HG03103 (cell line): Measurements from ENCODE around the gene SYNGR4.
A peak's percentile ranks its signal among the peaks of the same experiment; 100 is the strongest.
"Not testable (repeated sequence)": the region's sequence is repeated elsewhere in the genome, so short reads cannot be mapped to it uniquely, and the experiment has no call there.

Experiments
- ATAC-seq: cut with Tn5 transposase; IDR thresholded peaks from one replicate; pipeline ENCODE4 v1.9.1; 2021; ENCODE audit warnings: low read depth; ENCODE audit not compliant: unreplicated experiment

Gene SYNGR4

DNA sequence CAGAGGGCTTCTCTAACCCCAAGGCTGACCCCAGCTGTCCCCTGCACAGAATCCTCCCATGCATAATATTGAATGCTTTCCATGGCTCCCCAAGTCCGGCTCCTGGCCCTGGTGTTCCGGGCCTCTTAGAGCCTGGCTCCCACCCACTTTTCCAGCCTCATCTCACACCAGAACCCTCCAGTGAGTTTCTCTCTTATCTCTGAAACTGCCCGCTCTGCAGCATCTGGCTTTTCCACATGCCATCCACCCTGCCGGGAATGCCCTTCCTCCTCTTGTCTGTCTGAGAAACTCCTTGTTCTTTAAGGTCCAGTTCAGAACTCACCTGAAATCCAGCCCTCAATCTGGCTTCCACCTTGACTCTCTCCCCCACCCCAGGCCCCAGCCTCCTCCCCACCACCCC lies 6.8 kb downstream of the SYNGR4 start:
- no peak for ATAC-seq

DNA sequence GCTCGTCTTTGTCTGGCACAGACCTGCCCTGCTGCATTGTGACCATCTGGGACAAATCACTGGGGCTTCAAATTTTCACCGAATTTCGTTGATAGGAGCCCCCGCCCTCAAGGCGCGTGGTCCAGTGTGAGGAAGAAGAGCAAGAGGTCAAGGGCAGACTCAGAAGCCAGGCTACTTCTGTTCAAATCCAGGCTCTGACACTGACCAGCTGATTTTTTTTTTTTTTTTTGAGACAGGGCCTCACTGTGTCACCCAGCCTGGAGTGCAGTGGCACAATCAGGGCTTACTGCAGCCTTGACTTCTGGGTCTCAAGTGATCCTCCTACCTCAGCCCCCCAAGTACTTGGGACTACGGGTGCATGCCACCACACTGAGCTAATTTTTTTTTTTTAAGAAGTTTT lies 7.2 kb downstream of the SYNGR4 start:
- no peak for ATAC-seq

DNA sequence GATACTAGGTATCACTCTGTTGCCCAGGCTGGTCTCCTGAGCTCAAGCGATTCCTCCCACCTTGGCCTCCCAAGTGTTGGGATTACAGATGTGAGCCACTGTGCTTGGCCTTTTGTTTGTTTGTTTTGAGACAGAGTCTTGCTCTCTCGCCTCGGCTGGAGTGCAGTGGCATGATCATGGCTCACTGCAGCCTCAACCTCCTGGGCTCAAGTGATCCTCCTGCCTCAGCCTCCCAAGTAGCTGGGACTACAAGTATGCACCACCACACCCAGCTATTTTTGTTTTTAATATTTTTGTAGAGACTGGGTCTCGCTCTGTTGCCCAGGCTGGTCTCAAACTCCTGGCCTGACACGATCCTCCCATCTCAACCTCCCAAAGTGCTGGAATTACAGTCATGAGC lies 7.6 kb downstream of the SYNGR4 start:
- not testable (repeated sequence) for ATAC-seq

DNA sequence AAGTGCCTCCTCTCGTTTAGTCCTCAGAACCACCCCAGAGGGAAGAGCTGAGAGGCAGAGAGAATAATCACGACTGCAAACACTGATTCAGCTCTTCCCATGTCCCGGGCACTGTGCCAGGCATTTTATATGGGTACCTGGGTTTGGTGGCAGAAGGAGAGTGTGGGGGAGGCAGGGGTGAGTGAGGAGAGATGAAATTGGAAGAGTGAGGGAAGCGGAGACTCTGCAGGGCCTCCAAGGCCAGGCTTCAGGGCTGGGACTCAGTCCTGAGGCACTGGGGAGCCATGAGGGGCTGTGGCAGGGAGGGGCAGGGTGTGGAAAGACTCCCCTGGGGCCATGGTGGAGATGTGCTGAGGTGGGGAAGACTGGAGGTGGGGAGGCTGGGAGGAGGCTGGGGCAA lies 8.7 kb downstream of the SYNGR4 start:
- no peak for ATAC-seq

DNA sequence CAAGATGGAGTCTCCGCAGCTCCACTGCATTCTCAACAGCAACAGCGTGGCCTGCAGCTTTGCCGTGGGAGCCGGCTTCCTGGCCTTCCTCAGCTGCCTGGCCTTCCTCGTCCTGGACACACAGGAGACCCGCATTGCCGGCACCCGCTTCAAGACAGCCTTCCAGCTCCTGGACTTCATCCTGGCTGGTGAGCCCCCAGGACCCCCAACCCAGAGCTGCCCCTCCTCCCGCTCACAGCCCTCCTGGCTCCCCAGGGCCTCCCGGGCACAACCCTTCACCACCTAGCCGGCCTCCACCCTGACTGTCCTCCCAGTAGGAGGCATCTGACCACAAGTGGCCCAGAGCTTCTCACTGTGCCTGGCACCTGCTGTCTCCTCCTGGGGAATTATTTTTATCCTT lies 9.4 kb downstream of the SYNGR4 start:
- no peak for ATAC-seq

DNA sequence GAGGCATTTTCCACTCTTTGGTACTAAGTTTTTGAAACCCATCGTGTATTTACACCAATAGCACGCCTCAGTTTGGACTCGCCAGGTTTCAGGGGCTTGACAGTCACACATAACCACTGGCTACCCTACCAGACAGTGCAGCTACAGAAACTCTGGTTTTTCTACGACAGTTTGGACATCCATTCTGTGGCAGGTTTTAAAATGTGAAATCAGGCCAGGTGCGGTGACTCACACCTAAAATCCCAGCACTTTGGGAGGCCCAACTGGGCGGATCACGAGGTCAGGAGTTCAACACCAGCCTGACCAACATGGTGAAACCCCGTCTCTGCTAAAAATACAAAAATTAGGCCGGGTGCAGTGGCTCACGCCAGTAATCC lies 14.0 kb downstream of the SYNGR4 start:
- ATAC-seq = no peak

DNA sequence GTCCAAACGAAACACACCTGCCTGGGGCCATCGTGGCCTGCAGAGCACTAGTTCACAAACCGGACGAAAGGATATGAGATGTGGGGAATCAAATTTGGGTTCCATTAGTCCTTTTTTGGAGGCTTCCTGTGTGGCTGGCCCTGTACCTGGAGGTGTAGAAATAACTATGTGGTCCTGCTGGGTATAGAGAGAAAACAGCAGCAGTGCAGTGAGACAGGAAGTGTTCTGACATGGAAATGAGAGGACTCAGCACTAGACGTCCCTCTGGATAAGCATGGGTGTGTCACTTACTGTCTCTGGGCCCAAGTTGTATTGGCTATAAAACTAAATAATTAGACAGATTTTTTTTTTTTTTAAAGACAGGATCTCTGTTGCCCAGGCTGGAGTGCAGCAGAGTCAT lies 14.9 kb downstream of the SYNGR4 start:
- ATAC-seq = no peak

DNA sequence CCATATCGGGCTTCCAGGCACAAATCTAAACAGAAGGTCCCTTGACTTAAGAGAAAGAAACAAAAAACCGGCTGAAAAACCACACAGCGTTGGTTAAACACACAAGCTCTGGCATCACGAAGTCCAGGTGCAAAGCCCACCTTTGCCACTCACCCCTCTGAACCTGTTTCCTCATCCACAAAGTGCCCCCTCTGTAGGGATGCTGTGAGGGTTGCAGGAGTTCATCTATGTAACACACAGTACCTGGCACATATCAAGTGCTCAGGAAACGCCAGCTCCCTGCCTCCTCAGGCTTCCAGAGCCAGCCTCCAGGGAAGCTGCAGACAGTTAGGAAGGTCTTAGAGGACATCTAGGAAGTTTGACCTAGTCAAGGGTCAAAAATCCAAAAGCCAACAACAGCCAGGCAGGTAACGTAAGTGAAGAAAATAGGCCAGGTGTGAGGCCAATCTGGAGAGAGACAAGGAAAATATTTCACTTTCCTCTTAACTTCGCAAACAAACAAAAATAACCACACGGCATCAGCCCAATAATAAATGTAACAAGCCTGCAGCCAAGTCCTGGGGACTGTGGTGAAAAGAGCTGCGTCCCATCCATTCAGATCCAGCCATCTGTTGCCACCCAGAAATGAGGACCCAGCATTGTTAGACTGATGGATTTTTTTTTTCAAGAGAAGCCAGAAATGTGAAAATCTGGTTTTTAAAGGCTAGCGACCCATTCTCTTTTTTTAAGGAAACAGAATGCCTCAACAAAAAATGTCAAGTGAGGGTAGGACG lies 17.2 kb downstream of the SYNGR4 start:
- ATAC-seq = no peak

DNA sequence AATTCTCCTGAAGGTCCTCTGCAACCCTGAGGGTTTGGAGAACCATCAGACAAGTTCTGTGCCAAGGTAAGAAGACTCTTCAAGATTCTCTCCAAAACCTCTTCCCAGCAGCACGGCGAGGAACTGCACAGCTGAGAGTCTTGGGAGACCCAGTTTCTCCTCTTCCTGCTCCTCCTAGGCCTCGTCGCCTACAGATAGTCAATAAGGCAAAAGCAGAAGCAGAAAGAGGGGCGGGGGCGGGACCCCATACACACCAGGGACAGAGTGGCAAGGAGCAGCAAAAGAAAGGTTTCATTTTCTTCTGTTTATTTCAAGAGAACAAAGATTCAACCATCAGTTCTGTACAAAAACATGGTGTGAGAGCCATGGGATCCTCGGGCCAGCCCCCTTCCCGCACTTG lies 18.1 kb downstream of the SYNGR4 start:
- no peak for ATAC-seq

DNA sequence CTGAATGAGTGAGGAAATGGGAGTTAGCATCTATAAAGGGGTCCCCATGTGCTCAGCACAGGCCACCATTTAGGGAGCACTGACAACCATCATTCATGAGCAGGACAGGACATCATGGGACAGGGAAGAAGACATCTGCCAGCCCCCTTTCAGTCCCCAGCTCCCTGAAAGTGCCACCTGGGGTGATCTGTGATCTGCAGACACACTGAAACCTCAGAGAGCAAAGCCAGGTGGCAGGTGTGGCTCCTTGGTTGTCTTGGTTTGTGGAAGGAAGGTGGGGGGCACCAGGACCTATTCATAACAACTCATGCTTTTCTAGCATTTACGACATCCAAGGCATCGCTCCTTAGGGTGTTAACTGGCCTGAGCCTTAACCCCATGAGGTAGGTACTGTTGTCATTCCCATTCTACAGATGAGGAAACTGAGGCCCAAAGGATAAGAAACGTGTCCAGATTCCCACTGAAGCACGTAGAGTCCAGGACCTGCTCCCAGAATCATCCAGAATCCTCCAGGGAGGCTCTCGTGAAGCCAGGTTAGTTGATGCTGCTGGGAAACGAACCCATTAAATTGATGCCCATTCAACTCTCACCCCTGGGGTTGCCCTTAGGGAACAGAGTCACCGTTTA lies 21.4 kb downstream of the SYNGR4 start:
- no peak for ATAC-seq

DNA sequence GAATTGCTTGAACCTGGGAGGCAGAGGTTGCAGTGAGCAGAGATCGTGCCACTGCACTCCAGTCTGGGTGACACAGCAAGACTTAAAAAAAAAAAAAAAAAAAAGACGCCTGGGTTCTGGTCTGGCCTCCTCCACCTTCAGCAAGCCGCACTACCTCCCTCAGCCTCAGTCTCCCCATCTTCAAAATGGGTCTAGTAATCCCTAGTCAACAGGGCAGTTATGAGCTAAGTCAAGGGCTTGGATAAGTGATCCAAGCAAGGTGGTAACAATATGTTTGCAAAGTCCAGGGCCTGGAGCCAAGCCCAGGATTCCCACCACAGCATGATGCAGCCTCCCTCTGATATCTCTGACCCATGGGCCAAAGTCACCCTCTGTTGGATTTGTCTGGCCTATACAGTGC lies 22.8 kb downstream of the SYNGR4 start:
- no peak for ATAC-seq

DNA sequence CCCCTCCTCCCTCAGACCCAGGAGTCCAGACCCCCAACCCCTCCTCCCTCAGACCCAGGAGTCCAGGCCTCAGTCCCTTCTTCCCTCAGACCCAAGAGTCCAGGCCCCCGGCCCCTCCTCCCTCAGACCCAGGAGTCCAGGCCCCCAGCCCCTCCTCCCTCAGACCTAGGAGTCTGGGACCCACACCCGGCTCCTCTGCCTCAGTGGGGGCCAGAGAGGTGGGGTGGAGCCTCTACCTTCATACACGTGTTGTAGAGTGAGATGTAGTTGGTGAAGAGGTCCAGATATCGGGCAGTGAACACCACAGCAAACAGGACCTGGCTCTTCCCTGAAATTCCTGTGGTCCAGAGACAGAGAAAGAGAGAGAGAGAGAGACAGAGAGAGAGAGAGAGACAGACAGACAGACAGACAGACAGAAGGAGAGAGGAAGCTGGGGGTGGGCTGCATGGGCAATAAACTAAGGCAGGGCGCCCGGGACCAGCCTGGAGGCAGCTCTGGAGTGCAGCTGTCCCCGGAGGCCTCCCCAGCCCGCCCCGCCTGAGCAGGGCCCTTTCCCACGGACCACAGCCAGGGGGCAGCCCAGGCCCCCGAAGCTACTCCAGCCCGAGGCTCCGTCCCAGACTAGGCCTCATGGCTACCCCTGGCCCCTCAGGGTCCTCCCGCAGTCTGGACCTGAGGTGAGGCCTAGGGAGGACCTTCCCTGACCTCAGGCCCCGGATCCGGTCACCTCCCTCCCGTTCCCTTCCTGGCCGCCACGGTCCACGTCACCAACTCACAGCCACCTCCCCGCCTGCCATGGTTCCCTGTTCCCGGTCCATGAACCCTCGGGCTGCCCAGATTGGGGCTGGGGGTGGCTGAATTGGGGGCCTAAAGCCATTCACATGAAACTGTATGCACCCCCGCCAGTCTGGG lies 26.3 kb downstream of the SYNGR4 start:
- ATAC-seq = no peak

DNA sequence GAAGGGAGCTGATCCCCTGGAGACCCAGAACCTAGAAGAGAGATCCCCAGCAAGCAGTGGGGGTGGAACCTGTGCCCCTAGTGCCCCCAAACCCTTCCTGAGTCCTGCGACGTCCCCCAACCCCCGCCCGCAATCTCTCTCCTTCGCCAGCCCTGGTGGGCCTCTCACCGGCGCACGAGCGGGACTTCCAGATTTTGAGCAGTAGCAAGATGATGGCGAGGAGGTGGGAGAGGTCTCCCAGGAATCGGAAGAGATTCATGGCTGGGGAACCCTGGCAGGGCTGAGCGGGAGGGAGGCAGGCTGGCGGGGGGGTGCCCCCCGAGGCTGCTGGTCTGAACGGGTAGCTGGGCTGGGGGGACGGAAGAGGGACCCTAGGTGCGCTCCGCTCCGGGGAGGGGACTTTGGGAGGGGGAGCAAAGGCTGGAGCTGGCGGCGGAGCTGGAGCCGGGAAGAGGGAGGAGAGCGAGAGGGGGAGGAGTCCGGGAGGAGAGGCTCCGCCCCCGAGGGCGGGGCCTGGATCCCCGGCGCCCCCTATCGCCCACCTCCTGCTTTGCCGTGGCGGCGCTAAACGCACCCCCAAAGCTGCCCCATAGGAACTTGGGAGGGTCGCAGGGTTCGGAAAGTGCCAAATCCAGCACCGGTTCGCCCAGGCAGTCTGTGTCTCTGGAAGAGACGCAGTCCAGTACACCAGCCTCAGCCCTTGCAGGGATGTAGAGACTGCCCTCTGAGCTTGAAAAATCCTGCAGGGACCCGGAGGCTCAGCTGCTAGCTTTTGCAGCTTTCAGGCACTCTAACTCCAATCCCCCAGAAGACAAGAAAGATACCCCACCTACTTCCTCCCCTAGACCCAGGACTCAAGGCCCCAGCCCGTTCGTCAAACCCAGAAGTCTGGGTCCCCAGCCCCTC lies 27.2 kb downstream of the SYNGR4 start, which contains the start of gene KDELR1:
Gene KDELR1 (minus strand): TSS at position 452 of the 906 bp plus-strand sequence. CDS start 193 bp downstream, at position 259.
- peak; percentile 75 for ATAC-seq

DNA sequence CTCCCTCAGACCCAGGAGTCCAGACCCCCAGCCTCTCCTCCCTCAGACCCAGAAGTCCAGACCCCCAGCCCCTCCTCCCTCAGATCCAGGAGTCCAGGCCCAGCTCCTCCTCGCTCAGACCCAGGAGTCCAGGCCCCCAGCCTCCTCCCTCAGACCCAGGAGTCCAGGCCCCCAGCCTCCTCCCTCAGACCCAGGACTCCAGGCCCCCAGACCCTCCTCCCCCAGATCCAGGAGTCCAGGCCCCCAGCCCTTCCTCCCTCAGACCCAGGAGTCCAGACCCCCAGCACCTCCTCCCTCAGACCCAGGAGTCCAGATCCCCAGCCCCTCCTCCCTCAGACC lies 27.8 kb downstream of the SYNGR4 start:
- not testable (repeated sequence) for ATAC-seq

DNA sequence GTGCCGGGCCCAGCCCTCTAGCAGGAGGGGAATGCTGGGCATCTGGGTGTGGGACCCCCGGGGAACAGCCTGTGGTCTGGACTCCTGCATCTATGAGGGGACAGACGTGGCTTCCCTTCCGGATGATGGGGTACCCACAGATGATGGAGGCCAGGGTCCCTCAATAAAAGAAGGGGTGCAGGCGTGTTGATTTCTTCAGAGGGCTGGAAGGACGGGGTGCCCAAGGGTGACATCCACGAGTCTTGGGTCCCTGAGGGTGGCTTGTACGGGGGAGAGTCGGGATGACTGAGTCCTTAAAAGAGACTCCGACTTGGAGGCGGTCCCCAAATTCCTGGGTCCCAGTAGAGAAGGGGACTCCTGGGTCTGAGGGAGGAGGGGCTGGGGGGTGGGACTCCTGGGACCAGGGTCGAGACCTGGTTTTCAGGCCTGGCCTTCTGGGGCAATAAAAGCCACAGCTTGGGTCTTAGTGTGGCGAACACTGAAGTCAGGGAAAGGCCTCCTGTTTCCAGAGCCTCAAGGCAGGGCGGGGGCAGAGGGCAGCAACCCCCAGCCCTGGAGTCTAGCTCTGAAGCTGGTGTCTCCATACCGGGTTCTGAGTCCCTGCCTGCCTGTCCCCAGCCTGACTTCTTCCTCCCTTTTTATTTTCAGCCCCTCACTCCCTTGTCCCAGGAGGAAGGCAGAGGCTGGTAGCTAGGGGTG lies 28.8 kb downstream of the SYNGR4 start:
- ATAC-seq = no peak

DNA sequence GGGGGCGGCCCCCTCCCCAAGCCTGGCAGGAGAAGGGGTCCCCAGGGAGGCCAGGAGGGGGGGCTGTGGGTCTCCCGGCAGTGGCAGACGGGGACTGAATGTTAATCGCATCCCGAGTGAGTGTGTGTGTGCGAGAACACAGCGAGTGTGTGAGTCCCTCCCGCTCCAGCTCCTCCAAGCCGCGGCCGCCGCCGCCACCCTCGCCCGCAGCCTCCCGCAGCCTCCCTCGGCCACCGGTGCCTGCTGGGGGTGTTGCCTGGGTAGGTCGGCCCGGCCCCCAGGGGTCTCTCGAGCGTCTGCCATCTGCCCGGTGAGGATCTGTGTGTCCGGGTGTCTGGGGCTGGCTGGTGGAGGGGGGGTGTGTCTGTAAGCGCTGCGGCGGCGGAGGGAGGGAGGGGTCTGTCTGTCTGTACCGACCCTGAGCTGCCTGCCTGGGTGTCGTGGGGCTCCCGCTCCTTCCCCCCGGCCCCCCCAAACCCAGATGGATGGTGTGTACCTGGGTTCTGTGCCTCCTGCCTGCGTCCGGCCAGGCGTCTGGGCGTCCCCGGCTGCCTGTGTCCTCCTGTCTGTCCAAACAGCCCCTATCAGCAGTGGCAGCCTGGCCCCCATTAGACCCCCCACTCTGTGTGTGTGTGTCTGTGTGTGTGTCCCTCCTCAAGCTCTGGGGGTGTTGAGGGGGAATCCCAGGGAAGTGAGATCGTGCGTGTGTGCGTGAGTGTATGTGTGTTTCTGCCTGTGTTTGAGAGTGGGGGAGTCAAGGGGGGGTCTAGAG lies 29.6 kb downstream of the SYNGR4 start, which contains the start of gene GRIN2D:
Gene GRIN2D (plus strand): TSS at position 110 of the 772 bp plus-strand sequence. CDS start 4,725 bp downstream, outside the sequence.
- ATAC-seq = no peak

DNA sequence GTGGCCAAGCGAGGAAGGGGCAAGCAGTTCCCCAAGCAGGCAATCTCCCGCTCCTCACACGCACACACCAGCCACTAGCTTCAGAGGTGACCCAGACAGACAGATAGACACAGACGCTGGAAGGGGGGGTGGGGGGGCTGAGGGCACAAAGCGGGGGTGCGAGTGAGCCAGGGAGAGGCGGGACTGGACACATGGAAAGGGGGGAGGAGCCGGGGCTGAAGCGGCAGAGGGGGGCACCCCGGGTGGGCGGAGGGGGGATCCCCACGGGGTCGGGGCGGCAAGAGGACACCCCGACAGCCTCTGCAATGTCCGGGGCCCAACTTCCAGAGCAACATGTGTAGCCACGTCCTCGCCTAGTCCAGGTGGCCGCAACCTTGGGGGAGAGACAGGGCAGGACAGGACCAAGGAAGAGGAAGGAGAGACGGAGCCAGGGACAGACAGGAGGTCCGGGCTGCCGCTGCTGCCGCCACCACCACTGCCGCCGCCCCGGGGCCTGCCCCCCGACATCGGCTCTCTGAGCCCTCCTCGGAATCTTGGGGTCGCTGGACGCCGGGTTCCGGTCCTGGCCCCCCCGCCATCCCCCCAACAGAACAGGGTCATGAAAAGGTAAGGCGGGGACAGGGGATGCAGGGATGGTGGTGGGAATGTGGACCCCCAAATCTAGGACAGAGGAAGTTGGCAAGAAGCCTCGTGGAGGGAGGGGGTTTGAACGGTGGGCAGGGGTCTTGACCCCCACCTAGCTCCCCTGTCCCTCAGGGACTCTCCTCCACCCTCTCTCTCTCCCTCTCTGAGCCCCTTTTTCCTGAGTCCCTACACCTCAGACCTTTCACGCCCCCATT lies 30.4 kb downstream of the SYNGR4 start:
- no peak for ATAC-seq

DNA sequence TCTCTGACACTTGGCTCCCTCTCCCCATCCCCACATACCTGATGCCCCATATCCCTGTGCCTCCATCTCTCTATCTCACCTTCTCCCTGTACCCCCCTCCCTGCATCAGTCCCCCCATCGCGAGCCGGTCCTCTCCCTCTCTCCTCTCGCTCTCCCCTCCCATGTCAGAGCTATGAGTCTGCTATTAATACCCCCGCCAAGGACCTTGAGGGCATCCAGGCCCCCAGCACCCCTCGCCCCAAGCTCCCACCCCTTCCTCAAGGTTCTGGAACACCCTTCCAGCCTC lies 30.9 kb downstream of the SYNGR4 start:
- ATAC-seq = no peak
